Measurements from ENCODE around the gene SUPT20HL1.
"Not testable (repeated sequence)": the region's sequence is repeated elsewhere in the genome, so short reads cannot be mapped to it uniquely, and the experiment has no call there.

Gene SUPT20HL1

GRCh38 chrX:24360272-24360671 lies at the start of gene SUPT20HL1:
TSS of gene SUPT20HL1 (plus strand) at chrX:24360639. CDS start at chrX:24362761, 2,122 bp downstream.
- Histone ChIP-seq H3K36me3 (replicated peaks) (no peaks in the 10 kb centered on the region), H3K4me1 (no peaks in the 10 kb centered on the region), H3K9me3 (no peaks in the 10 kb centered on the region), H3K27me3 (ENCODE audit: low read depth) (0 out of 2 replicates have a peak, but pooled peaks cover 3% of the 10 kb centered on the region), H3K4me3 (no peak within 1 kb of the TSS)
- DNase-seq (ENCODE audit: low spot score in 2 of 2) = no peak
- in situ Hi-C loops (cut with MboI; ENCODE audit: low sequenced_read_pairs) = no loop called here

DNA sequence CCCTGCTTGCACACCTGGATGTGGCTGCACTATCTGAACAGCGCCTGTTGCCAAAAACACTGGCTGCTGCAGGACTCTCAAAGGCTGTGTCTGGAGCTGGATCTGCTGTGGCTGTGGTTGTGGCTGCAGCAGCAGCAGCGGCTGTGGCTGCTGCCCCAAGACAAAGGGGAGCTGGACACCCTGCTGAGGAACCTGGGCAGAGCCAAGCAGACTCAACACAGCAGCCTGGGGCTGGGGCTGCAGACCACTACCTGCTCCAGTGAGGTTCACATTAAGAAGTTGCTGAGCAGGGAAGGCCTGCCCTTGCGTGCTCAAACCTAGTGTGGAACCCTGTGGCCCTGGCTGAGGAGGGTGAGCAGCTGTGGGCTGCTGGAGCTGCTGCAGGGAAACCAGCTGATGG lies 49.5 kb upstream of the SUPT20HL1 start:
- H3K9me3 ChIP-seq; in situ Hi-C loops (cut with MboI; ENCODE audit: low sequenced_read_pairs); DNase-seq (ENCODE audit: low spot score in 2 of 2): not testable (repeated sequence)

DNA sequence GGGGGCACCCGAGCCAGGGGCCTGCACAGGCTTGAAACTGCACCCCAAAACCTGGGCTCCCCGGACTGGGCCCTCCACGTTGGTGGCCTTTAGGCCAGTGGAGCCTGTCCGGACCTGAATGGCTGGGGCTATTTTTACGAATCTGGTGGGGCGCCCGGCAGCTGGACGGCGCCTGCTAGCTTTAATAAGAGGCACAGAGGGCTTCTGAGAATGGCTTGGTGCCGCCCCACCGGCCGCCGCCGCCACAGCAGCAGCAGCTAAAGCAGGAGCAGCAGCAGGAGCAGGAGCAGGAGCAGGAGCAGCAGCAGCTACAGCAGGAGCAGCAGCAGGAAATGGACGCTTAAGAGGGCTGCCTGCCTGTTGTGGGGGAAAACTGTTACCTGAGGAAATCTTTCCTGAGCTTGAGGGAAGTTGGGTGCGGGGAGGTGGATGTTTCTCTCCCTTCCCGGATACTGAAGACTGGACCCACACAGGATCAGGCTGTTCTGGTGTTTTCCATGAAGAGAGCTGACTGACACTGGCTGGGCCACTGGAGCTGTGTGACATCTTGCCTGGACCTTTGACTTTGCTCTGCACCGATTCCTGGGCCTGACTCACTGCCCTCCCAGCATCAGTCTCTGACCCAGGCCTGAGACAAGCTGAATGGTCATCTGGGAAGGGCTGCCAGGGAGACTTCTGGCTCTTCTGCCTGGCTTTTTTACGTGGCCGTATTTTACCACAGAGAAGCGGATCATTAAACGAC lies 48.8 kb upstream of the SUPT20HL1 start:
- H3K4me3 ChIP-seq; H3K4me1 ChIP-seq; H3K9me3 ChIP-seq; in situ Hi-C loops (cut with MboI; ENCODE audit: low sequenced_read_pairs); DNase-seq (ENCODE audit: low spot score in 2 of 2); H3K36me3 ChIP-seq (replicated peaks); H3K27me3 ChIP-seq (ENCODE audit: low read depth): not testable (repeated sequence)

More for the DNA sequence above, 49.5 kb upstream of the SUPT20HL1 start:
- not testable (repeated sequence) for H3K27me3 ChIP-seq (ENCODE audit: low read depth); H3K36me3 ChIP-seq (replicated peaks); H3K4me3 ChIP-seq; H3K4me1 ChIP-seq

DNA sequence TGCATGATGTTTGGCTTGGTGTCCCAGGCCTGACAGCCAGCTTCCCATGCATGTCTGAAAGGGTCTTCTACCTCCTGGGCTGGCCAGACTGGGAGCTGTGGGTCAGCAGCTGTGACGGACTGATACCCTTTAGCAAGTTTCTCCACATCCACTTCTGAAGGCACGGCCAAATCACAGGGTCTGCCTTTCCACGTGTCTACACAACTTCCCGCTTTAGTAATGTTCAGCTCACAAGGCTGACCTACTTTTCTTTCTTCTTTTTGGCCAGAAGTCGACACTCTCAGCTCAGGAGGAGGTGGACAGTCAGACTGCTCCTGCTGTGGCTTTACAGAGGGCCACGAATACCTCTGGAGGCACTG lies 48.2 kb upstream of the SUPT20HL1 start:
- in situ Hi-C loops (cut with MboI; ENCODE audit: low sequenced_read_pairs) = not testable (repeated sequence)

GRCh38 chrX:24314019-24314635 lies 46.3 kb upstream of the SUPT20HL1 start, which contains the start of gene SUPT20HL2:
TSS of gene SUPT20HL2 (minus strand) at chrX:24314069. CDS start at chrX:24313315, 754 bp downstream.
- Histone ChIP-seq H3K27me3 (ENCODE audit: low read depth) (peaks cover 2% of the 10 kb centered on the region; the same call in 1 of the 2 replicates), H3K36me3 (replicated peaks) (no peaks in the 10 kb centered on the region), H3K4me1 (no peaks in the 10 kb centered on the region), H3K9me3 (no peaks in the 10 kb centered on the region), H3K4me3 (no peak within 1 kb of the TSS)
- in situ Hi-C loops (cut with MboI; ENCODE audit: low sequenced_read_pairs) = no loop called here
- no peak for DNase-seq (ENCODE audit: low spot score in 2 of 2)

More for the DNA sequence above, 48.2 kb upstream of the SUPT20HL1 start:
- H3K9me3 ChIP-seq; H3K27me3 ChIP-seq (ENCODE audit: low read depth); H3K4me1 ChIP-seq; H3K36me3 ChIP-seq (replicated peaks); DNase-seq (ENCODE audit: low spot score in 2 of 2); H3K4me3 ChIP-seq: not testable (repeated sequence)

DNA sequence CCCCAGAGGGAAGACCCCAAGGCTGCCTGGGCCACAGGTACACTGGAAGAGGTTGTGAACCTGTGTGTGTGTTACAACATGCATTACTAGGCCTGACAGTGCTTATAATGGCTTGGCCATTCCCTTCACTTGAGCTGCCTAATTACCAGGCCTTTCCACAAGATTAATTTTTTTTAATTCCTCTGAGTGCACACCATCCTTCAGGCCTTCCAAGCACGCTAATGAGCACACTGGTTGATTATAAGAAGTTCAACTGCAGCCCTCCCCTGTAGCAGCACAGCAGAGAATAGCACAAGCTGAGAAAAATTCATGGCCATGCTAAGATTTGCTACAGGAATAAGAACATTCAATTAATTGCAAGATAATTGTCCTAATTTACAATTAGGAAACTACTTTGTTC lies 44.3 kb upstream of the SUPT20HL1 start:
- peaks cover 2% of the 10 kb centered on the region; the same call in 1 of the 2 replicates for H3K27me3 ChIP-seq (ENCODE audit: low read depth)
- H3K4me1 ChIP-seq = no peaks in the 10 kb centered on the region
- in situ Hi-C loops (cut with MboI; ENCODE audit: low sequenced_read_pairs) = no loop called here
- DNase-seq (ENCODE audit: low spot score in 2 of 2) = no peak
- H3K9me3 ChIP-seq = no peaks in the 10 kb centered on the region
- H3K36me3 ChIP-seq (replicated peaks) = no peaks in the 10 kb centered on the region
- H3K4me3 ChIP-seq = no peak overlapping the region

DNA sequence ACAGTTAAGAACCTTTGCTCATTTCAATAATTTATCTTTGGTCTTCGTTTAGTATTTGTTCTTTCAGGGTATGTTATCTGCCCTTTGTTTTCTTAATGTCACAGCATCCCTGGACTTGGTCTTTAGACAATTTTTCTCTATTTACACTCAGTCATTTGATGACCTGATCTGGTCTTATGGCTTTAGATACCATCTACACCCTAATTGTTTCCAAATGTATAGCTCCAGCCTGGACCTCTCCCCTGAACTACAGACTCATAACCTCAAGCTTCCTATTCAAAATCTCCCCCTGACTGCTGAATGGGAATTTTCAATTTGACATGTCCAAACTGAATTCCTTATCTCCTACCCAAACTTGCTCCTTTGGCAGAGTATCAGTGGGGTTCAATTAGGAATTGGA lies 42.9 kb upstream of the SUPT20HL1 start:
- no peaks in the 10 kb centered on the region for H3K36me3 ChIP-seq (replicated peaks)
- H3K4me1 ChIP-seq = no peaks in the 10 kb centered on the region
- H3K9me3 ChIP-seq = no peaks in the 10 kb centered on the region
- no peak for DNase-seq (ENCODE audit: low spot score in 2 of 2)
- no peak overlapping the region for H3K4me3 ChIP-seq
- in situ Hi-C loops (cut with MboI; ENCODE audit: low sequenced_read_pairs) = no loop called here
- peaks cover 2% of the 10 kb centered on the region; the same call in 1 of the 2 replicates for H3K27me3 ChIP-seq (ENCODE audit: low read depth)

GRCh38 chrX:24321741-24322395 lies 38.6 kb upstream of the SUPT20HL1 start:
- no peak for DNase-seq (ENCODE audit: low spot score in 2 of 2)
- Histone ChIP-seq H3K4me1 (no peaks in the 10 kb centered on the region), H3K4me3 (no peak overlapping the region), H3K36me3 (replicated peaks) (no peaks in the 10 kb centered on the region), H3K9me3 (no peaks in the 10 kb centered on the region), H3K27me3 (ENCODE audit: low read depth) (peaks cover 13% of the 10 kb centered on the region; the same call in 1 of the 2 replicates)
- in situ Hi-C loops (cut with MboI; ENCODE audit: low sequenced_read_pairs) = no loop called here

DNA sequence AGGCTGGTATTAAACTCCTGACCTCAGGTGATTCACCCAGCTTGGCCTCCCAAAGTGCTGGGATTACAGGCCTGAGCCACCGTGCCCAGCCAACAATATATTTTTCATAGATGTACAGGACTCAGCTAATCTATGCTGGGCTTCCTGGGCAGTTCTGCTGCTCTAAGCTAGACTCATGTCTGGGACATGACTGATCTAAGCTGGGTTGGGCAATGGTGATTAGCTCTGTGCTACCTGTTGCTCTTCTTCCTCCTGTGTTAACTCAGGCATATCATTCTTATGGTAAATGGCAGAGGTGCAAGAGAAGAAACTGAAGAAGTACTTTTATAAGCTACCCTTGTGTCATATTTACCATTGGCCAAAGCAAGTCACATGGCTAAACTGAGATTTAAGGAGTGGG lies 35.2 kb upstream of the SUPT20HL1 start:
- in situ Hi-C loops (cut with MboI; ENCODE audit: low sequenced_read_pairs) = no loop called here
- H3K27me3 ChIP-seq (ENCODE audit: low read depth) = peaks cover 15% of the 10 kb centered on the region

GRCh38 chrX:24332878-24333277 lies 27.6 kb upstream of the SUPT20HL1 start:
- Histone ChIP-seq H3K9me3 (no peaks in the 10 kb centered on the region), H3K4me1 (no peaks in the 10 kb centered on the region), H3K27me3 (ENCODE audit: low read depth) (peaks cover 13% of the 10 kb centered on the region), H3K4me3 (no peak overlapping the region), H3K36me3 (replicated peaks) (no peaks in the 10 kb centered on the region)
- no peak for DNase-seq (ENCODE audit: low spot score in 2 of 2)
- in situ Hi-C loops (cut with MboI; ENCODE audit: low sequenced_read_pairs) = no loop called here

More for the DNA sequence above, 35.2 kb upstream of the SUPT20HL1 start:
- DNase-seq (ENCODE audit: low spot score in 2 of 2) = no peak
- no peaks in the 10 kb centered on the region for H3K4me1 ChIP-seq
- H3K4me3 ChIP-seq = no peak overlapping the region
- H3K9me3 ChIP-seq = no peaks in the 10 kb centered on the region
- no peaks in the 10 kb centered on the region for H3K36me3 ChIP-seq (replicated peaks)

DNA sequence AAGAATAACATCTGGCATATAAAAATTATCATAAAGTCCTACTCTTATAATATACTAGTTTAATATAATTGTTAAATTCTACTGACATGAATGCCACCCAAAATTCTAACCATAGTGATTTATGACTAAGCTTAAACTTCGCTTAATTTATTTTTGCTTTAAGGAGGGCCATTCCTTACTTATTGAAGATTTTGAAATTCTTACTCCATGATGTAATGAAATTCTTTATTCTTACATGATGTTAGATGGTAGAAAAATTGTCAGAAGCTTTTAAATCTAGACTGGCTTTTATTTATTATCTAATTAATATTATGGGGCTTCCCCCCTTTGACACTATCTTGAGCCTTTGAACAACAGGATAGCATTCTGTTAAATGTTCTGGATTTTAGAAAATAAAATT lies 27.1 kb upstream of the SUPT20HL1 start:
- peaks cover 13% of the 10 kb centered on the region for H3K27me3 ChIP-seq (ENCODE audit: low read depth)

GRCh38 chrX:24334461-24334860 lies 26.0 kb upstream of the SUPT20HL1 start:
- no peaks in the 10 kb centered on the region for H3K36me3 ChIP-seq (replicated peaks)
- in situ Hi-C loops (cut with MboI; ENCODE audit: low sequenced_read_pairs) = no loop called here
- DNase-seq (ENCODE audit: low spot score in 2 of 2) = no peak
- H3K4me1 ChIP-seq = no peaks in the 10 kb centered on the region
- H3K4me3 ChIP-seq = no peak overlapping the region
- peaks cover 11% of the 10 kb centered on the region for H3K27me3 ChIP-seq (ENCODE audit: low read depth)
- no peaks in the 10 kb centered on the region for H3K9me3 ChIP-seq

More for the DNA sequence above, 27.1 kb upstream of the SUPT20HL1 start:
- in situ Hi-C loops (cut with MboI; ENCODE audit: low sequenced_read_pairs) = no loop called here
- no peaks in the 10 kb centered on the region for H3K36me3 ChIP-seq (replicated peaks)
- DNase-seq (ENCODE audit: low spot score in 2 of 2) = no peak
- no peak overlapping the region for H3K4me3 ChIP-seq
- H3K9me3 ChIP-seq = no peaks in the 10 kb centered on the region
- no peaks in the 10 kb centered on the region for H3K4me1 ChIP-seq

DNA sequence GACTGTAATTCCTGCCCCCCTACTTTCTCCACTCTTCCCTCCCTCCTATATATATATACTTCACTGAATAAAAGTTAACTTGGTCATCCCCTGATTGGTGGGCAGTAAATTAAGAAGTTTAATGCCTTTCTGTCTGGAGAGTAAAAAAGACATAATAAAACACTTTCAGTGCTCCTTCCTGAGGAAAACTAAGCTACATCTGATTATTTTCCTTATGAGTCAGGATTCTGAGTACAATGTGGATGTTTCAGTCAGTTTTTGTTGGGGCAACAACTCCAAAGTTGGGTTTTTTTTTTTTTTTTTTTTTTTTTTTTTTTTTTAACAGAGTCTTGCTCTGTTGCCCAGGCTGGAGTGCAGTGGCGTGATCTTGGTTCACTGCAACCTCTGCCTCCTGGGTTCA lies 24.6 kb upstream of the SUPT20HL1 start:
- Histone ChIP-seq H3K36me3 (replicated peaks) (no peaks in the 10 kb centered on the region), H3K9me3 (no peaks in the 10 kb centered on the region), H3K4me3 (no peak overlapping the region), H3K27me3 (ENCODE audit: low read depth) (peaks cover 16% of the 10 kb centered on the region), H3K4me1 (no peaks in the 10 kb centered on the region)
- in situ Hi-C loops (cut with MboI; ENCODE audit: low sequenced_read_pairs) = no loop called here
- DNase-seq (ENCODE audit: low spot score in 2 of 2) = no peak

GRCh38 chrX:24339911-24340310 lies 20.5 kb upstream of the SUPT20HL1 start:
- in situ Hi-C loops (cut with MboI; ENCODE audit: low sequenced_read_pairs) = no loop called here
- Histone ChIP-seq H3K4me1 (no peaks in the 10 kb centered on the region), H3K9me3 (no peaks in the 10 kb centered on the region), H3K36me3 (replicated peaks) (no peaks in the 10 kb centered on the region), H3K27me3 (ENCODE audit: low read depth) (peaks cover 27% of the 10 kb centered on the region), H3K4me3 (no peak overlapping the region)
- no peak for DNase-seq (ENCODE audit: low spot score in 2 of 2)

Measured in HAP-1 (cell line).